ENCODE results near the gene CNTN4. TPM values are rescaled to one million over a fixed set of nuclear protein-coding genes. Genes with fewer than 3 reads are reported as not detected.

CNTN4 gene
- total RNA-seq, 1 donor from 2014 or later, result not detected

DNA sequence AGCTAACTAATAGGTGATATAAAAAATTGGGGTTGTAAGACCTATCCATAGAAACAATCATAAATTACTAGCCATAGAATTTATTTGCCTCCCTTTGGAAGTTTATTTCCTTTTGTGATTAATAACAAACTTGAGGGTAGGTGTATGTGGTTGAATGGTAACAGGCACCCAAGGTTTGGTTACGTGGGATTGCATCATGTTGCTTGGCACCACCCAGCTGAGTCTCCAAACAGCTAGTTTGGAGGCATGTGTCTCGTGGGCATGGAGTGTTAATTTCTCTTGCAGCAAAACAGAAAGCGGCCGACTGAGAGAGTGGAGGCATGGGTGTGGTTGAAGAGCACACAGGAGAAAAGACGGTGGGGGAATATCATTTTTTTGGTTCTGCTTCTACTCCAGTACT is 441.4 kb downstream of the CNTN4 start:
- TF ChIP-seq EZH2 (IDR thresholded peaks at IDR 0.05; ENCODE audit: insufficient read depth, low read length), result no peak
- TF ChIP-seq, protein P1, sequence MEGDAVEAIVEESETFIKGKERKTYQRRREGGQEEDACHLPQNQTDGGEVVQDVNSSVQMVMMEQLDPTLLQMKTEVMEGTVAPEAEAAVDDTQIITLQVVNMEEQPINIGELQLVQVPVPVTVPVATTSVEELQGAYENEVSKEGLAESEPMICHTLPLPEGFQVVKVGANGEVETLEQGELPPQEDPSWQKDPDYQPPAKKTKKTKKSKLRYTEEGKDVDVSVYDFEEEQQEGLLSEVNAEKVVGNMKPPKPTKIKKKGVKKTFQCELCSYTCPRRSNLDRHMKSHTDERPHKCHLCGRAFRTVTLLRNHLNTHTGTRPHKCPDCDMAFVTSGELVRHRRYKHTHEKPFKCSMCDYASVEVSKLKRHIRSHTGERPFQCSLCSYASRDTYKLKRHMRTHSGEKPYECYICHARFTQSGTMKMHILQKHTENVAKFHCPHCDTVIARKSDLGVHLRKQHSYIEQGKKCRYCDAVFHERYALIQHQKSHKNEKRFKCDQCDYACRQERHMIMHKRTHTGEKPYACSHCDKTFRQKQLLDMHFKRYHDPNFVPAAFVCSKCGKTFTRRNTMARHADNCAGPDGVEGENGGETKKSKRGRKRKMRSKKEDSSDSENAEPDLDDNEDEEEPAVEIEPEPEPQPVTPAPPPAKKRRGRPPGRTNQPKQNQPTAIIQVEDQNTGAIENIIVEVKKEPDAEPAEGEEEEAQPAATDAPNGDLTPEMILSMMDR (IDR thresholded peaks at IDR 0.05; ENCODE audit: insufficient read depth, low read depth, low read length), result no peak
- H3K4me2 ChIP-seq (ENCODE audit: low read length), result no peak overlapping the region
- Mint-ChIP-seq H3K27ac (ENCODE audit: unreplicated experiment) (no peak overlapping the region), H3K27me3 (ENCODE audit: low read depth, unreplicated experiment) (no peaks in the 10 kb centered on the region), H3K36me3 (ENCODE audit: low read depth, unreplicated experiment) (no peaks in the 10 kb centered on the region), H3K4me1 (ENCODE audit: low read depth, unreplicated experiment) (no peaks in the 10 kb centered on the region), H3K9me3 (ENCODE audit: unreplicated experiment) (peaks cover 2% of the 10 kb centered on the region), H3K4me3 (ENCODE audit: unreplicated experiment) (no peak overlapping the region)
- no peaks in the 10 kb centered on the region for H3K79me2 ChIP-seq (ENCODE audit: insufficient read depth, low read length)
- no peak overlapping the region for H2AFZ ChIP-seq (ENCODE audit: low read depth, low read length)
- no peaks in the 10 kb centered on the region for H3K36me3 ChIP-seq (ENCODE audit: insufficient read depth, low read length)
- no peaks in the 10 kb centered on the region for H3K4me1 ChIP-seq (ENCODE audit: insufficient read depth, low read length)
- no peaks in the 10 kb centered on the region for H3K27me3 ChIP-seq (ENCODE audit: insufficient read depth, low read length)
- H3K9me3 ChIP-seq (ENCODE audit: insufficient read depth, low read depth, low read length), result peaks cover 2% of the 10 kb centered on the region
- H3K27ac ChIP-seq (ENCODE audit: low read depth, low read length), result no peak overlapping the region
- FAIRE-seq, result no peak
- no peaks in the 10 kb centered on the region for H4K20me1 ChIP-seq (ENCODE audit: insufficient read depth, low read length)
- no peak overlapping the region for H3K9ac ChIP-seq (ENCODE audit: low read length)
- no peak overlapping the region for H3K4me3 ChIP-seq (ENCODE audit: insufficient read depth, low read depth, low read length)
- no peak for DNase-seq (ENCODE audit: low read depth)

DNA sequence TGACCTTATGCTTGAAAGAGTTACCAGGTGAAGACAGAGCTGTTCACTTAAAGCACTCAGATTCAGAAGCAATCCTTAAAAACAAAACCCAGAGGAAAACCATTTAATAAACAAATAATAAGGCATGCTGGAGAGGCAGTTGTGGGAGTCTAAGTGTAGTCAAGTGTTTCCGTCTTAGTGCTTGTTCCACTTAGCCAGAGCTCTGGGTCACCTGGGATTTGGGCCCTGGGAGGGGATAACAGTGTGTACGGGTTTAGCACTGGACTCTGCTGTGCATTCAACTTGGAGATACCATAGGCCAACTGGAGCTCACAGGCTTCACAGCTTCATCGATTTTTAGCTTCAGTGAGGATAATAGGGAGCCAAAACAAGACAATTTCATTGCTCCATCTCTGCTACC is 444.6 kb downstream of the CNTN4 start:
- no peak for FAIRE-seq

DNA sequence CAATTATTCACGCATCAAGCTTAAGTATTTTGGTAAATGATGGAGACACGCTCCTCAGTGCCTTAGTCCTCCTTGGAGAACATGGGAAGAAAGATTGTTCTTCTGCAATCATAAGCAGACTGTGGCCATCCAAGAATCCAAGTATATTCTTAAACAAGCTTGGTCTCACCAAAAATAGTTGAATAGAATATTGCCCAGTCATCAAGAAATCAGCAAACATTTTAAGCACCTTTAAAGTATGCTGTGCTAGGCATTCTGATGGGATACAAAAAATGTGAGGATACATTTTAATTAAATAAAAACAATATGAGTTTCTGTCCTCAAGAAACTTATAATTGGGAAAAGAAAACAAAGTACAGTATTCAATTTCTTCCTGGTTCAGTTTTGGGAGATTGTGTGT is 445.5 kb downstream of the CNTN4 start:
- peaks cover 9% of the 10 kb centered on the region for H3K9me3 Mint-ChIP-seq (ENCODE audit: unreplicated experiment)

More for the DNA sequence above, 444.6 kb downstream of the CNTN4 start:
- no peaks in the 10 kb centered on the region for H3K36me3 ChIP-seq (ENCODE audit: insufficient read depth, low read length)
- no peaks in the 10 kb centered on the region for H3K9me3 ChIP-seq (ENCODE audit: insufficient read depth, low read depth, low read length)
- no peaks in the 10 kb centered on the region for H3K4me1 Mint-ChIP-seq (ENCODE audit: low read depth, unreplicated experiment)
- no peak overlapping the region for H3K4me2 ChIP-seq (ENCODE audit: low read length)
- no peak overlapping the region for H3K9ac ChIP-seq (ENCODE audit: low read length)
- DNase-seq (ENCODE audit: low read depth), result no peak
- H3K27me3 Mint-ChIP-seq (ENCODE audit: low read depth, unreplicated experiment), result no peaks in the 10 kb centered on the region
- no peak overlapping the region for H3K27ac ChIP-seq (ENCODE audit: low read depth, low read length)
- H3K4me3 ChIP-seq (ENCODE audit: insufficient read depth, low read depth, low read length), result no peak overlapping the region
- H3K4me1 ChIP-seq (ENCODE audit: insufficient read depth, low read length), result no peaks in the 10 kb centered on the region
- H3K27ac Mint-ChIP-seq (ENCODE audit: unreplicated experiment), result no peak overlapping the region
- H3K36me3 Mint-ChIP-seq (ENCODE audit: low read depth, unreplicated experiment), result no peaks in the 10 kb centered on the region
- H3K27me3 ChIP-seq (ENCODE audit: insufficient read depth, low read length), result no peaks in the 10 kb centered on the region
- no peak overlapping the region for H3K4me3 Mint-ChIP-seq (ENCODE audit: unreplicated experiment)
- TF ChIP-seq EZH2 (IDR thresholded peaks at IDR 0.05; ENCODE audit: insufficient read depth, low read length), result no peak
- TF ChIP-seq, protein P1 (IDR thresholded peaks at IDR 0.05; ENCODE audit: insufficient read depth, low read depth, low read length), result no peak
- no peak overlapping the region for H2AFZ ChIP-seq (ENCODE audit: low read depth, low read length)
- no peaks in the 10 kb centered on the region for H4K20me1 ChIP-seq (ENCODE audit: insufficient read depth, low read length)
- peaks cover 5% of the 10 kb centered on the region for H3K9me3 Mint-ChIP-seq (ENCODE audit: unreplicated experiment)
- H3K79me2 ChIP-seq (ENCODE audit: insufficient read depth, low read length), result no peaks in the 10 kb centered on the region

More for the DNA sequence above, 445.5 kb downstream of the CNTN4 start:
- H3K79me2 ChIP-seq (ENCODE audit: insufficient read depth, low read length), result no peaks in the 10 kb centered on the region
- H3K27ac ChIP-seq (ENCODE audit: low read depth, low read length), result no peak overlapping the region
- H4K20me1 ChIP-seq (ENCODE audit: insufficient read depth, low read length), result no peaks in the 10 kb centered on the region
- no peak for FAIRE-seq
- no peaks in the 10 kb centered on the region for H3K9me3 ChIP-seq (ENCODE audit: insufficient read depth, low read depth, low read length)
- Mint-ChIP-seq H3K27me3 (ENCODE audit: low read depth, unreplicated experiment) (no peaks in the 10 kb centered on the region), H3K36me3 (ENCODE audit: low read depth, unreplicated experiment) (no peaks in the 10 kb centered on the region), H3K4me3 (ENCODE audit: unreplicated experiment) (no peak overlapping the region), H3K4me1 (ENCODE audit: low read depth, unreplicated experiment) (no peaks in the 10 kb centered on the region), H3K27ac (ENCODE audit: unreplicated experiment) (no peak overlapping the region)
- DNase-seq (ENCODE audit: low read depth), result no peak
- no peaks in the 10 kb centered on the region for H3K27me3 ChIP-seq (ENCODE audit: insufficient read depth, low read length)
- H3K4me3 ChIP-seq (ENCODE audit: insufficient read depth, low read depth, low read length), result no peak overlapping the region
- no peak overlapping the region for H3K4me2 ChIP-seq (ENCODE audit: low read length)
- TF ChIP-seq EZH2 (IDR thresholded peaks at IDR 0.05; ENCODE audit: insufficient read depth, low read length), result no peak
- TF ChIP-seq, protein P1 (IDR thresholded peaks at IDR 0.05; ENCODE audit: insufficient read depth, low read depth, low read length), result no peak
- no peaks in the 10 kb centered on the region for H3K4me1 ChIP-seq (ENCODE audit: insufficient read depth, low read length)
- no peak overlapping the region for H2AFZ ChIP-seq (ENCODE audit: low read depth, low read length)
- no peak overlapping the region for H3K9ac ChIP-seq (ENCODE audit: low read length)
- no peaks in the 10 kb centered on the region for H3K36me3 ChIP-seq (ENCODE audit: insufficient read depth, low read length)
